Left ventricle myocardium superior (tissue), 1 donor: ENCODE results near the gene BICD1. TPM values are rescaled to one million over a fixed set of nuclear protein-coding genes. Genes with fewer than 3 reads are reported as not detected.
A peak's percentile ranks its signal among the peaks of the same experiment; 100 is the strongest.
"Not testable (repeated sequence)": the region's sequence is repeated elsewhere in the genome, so short reads cannot be mapped to it uniquely, and the experiment has no call there.

Source experiments
- ATAC-seq: fragments of 200-7000 bp; cut with Tn5 transposase; one replicate; pipeline ENCODE4 v1.9.1; 2020; ENCODE audit warnings: mild to moderate bottlenecking, moderate library complexity
- DNase-seq: peaks from one replicate; pipeline ENCODE4 v3.0.0-alpha.2; 2020
- intact Hi-C: fragments of 100-400 bp; cut with micrococcal nuclease; formaldehyde crosslinking; loops from one replicate; pipeline ENCODE4 v1.11.0; 2022
- total RNA-seq: library from RNA; stranded (reverse); fragmentation: NEBNext Ultra II Directional; extraction: Animal tissue kit (Norgen Biotek cat#: 25700); gene quantifications from one replicate; pipeline ENCODE4 v1.2.1, GENCODE V29; 2021
- donor health status: DM: no; HTN: yes; CAD: no; lungs with severe emphysema.

The BICD1 gene
- total RNA-seq, 1 donor from 2014 or later, result 4.5 TPM

- DNase-seq (no peak), ATAC-seq (no peak)
- intact Hi-C loops, result no loop called here
Observed at GRCh38 chr12:32171211-32171610, 64.6 kb downstream of the BICD1 start.

GRCh38 chr12:32176606-32177005, 70.0 kb downstream of the BICD1 start:
- no peak for ATAC-seq
- DNase-seq, result no peak
- intact Hi-C loops, result no loop called here

- intact Hi-C loops, result no loop called here
- ATAC-seq, result no peak
Observed at GRCh38 chr12:32178341-32179010, 71.8 kb downstream of the BICD1 start.

GRCh38 chr12:32179011-32179395, 72.4 kb downstream of the BICD1 start:
- no peak for DNase-seq
- intact Hi-C loops, result no loop called here

More at GRCh38 chr12:32178341-32179010, 71.8 kb downstream of the BICD1 start:
- DNase-seq, result no peak

GRCh38 chr12:32181498-32182175, 75.0 kb downstream of the BICD1 start:
- intact Hi-C loops, result no loop called here
- no peak for ATAC-seq
- DNase-seq, result no peak

More at GRCh38 chr12:32179011-32179395, 72.4 kb downstream of the BICD1 start:
- no peak for ATAC-seq

GRCh38 chr12:32183650-32184049, 77.0 kb downstream of the BICD1 start:
- ATAC-seq, result no peak
- DNase-seq, result no peak
- intact Hi-C loops, result no loop called here

GRCh38 chr12:32187127-32187526, 80.5 kb downstream of the BICD1 start:
- intact Hi-C loops, ATAC-seq, DNase-seq: not testable (repeated sequence)

- ATAC-seq (no peak), DNase-seq (no peak)
- intact Hi-C loops, result no loop called here
Observed at GRCh38 chr12:32191445-32191844, 84.8 kb downstream of the BICD1 start.

- DNase-seq (no peak), ATAC-seq (no peak)
- intact Hi-C loops, result no loop called here
Observed at GRCh38 chr12:32196250-32197198, 89.9 kb downstream of the BICD1 start.

- intact Hi-C loops, result no loop called here
- no peak for ATAC-seq
- DNase-seq, result no peak
Observed at GRCh38 chr12:32197421-32197820, 90.8 kb downstream of the BICD1 start.

- ATAC-seq, result no peak
- intact Hi-C loops, result no loop called here
- no peak for DNase-seq
Observed at GRCh38 chr12:32198555-32198954, 91.9 kb downstream of the BICD1 start.

- intact Hi-C loops, result no loop called here
- ATAC-seq, result no peak
- DNase-seq, result no peak
Observed at GRCh38 chr12:32201096-32201495, 94.4 kb downstream of the BICD1 start.

- intact Hi-C loops, result no loop called here
- DNase-seq (peak; percentile 51), ATAC-seq (no peak)
Observed at GRCh38 chr12:32201976-32202375, 95.3 kb downstream of the BICD1 start.

- intact Hi-C loops, result no loop called here
- ATAC-seq, result no peak
Observed at GRCh38 chr12:32205731-32206130, 99.1 kb downstream of the BICD1 start.

GRCh38 chr12:32208355-32208754, 101.7 kb downstream of the BICD1 start:
- DNase-seq, result no peak
- ATAC-seq, result no peak
- intact Hi-C loops, result no loop called here

More at GRCh38 chr12:32205731-32206130, 99.1 kb downstream of the BICD1 start:
- no peak for DNase-seq

- intact Hi-C loops, result no loop called here
- no peak for ATAC-seq
Observed at GRCh38 chr12:32211066-32211899, 104.6 kb downstream of the BICD1 start.

GRCh38 chr12:32211900-32212156, 105.2 kb downstream of the BICD1 start:
- intact Hi-C loops, result no loop called here
- DNase-seq (no peak), ATAC-seq (no peak)

More at GRCh38 chr12:32211066-32211899, 104.6 kb downstream of the BICD1 start:
- no peak for DNase-seq

GRCh38 chr12:32214723-32215122, 108.1 kb downstream of the BICD1 start:
- no peak for DNase-seq
- no peak for ATAC-seq
- intact Hi-C loops, result no loop called here
